GM12864 (cell line): ENCODE data around the gene USP9Y.

ENCODE experiments used
- DNase-seq: peaks from one replicate; pipeline ENCODE4 v3.0.0-alpha.2; 2011; ENCODE audit warnings: low read depth
- H3K4me3 ChIP-seq: 2 replicates; pipeline ENCODE4 v1.5.1; 2011; ENCODE audit warnings: mild to moderate bottlenecking, low read depth, low read length, control low read depth
- TF ChIP-seq, protein P1 (sequence below): IDR thresholded peaks from 2 replicates; pipeline ENCODE4 v1.5.1; 2011; ENCODE audit warnings: low read depth, mild to moderate bottlenecking, moderate library complexity, low read length, control low read depth, inconsistent platforms; ENCODE audit errors: missing control alignments

USP9Y gene

DNA sequence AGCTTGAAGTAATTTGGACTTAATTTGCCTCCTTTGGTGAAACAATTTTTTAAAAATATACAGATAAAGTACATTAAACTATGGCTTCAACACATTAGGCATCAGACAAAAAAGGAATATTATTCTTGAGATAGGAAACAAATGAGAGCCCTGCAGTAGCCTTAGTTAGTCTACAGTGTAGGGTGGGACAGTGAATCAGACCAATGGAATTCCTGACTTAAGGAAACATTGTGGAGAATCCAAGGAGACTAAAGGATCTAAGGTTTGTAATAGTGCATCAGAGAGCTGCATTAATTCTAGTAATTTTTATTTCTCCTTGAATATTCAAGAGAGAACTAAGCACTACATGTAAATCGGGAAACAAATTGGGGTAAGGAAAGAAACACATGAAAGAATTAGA is 125.8 kb downstream of the USP9Y start:
- DNase-seq, result no peak
- no peak overlapping the region for H3K4me3 ChIP-seq
- TF ChIP-seq, protein P1, sequence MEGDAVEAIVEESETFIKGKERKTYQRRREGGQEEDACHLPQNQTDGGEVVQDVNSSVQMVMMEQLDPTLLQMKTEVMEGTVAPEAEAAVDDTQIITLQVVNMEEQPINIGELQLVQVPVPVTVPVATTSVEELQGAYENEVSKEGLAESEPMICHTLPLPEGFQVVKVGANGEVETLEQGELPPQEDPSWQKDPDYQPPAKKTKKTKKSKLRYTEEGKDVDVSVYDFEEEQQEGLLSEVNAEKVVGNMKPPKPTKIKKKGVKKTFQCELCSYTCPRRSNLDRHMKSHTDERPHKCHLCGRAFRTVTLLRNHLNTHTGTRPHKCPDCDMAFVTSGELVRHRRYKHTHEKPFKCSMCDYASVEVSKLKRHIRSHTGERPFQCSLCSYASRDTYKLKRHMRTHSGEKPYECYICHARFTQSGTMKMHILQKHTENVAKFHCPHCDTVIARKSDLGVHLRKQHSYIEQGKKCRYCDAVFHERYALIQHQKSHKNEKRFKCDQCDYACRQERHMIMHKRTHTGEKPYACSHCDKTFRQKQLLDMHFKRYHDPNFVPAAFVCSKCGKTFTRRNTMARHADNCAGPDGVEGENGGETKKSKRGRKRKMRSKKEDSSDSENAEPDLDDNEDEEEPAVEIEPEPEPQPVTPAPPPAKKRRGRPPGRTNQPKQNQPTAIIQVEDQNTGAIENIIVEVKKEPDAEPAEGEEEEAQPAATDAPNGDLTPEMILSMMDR, result no peak

DNA sequence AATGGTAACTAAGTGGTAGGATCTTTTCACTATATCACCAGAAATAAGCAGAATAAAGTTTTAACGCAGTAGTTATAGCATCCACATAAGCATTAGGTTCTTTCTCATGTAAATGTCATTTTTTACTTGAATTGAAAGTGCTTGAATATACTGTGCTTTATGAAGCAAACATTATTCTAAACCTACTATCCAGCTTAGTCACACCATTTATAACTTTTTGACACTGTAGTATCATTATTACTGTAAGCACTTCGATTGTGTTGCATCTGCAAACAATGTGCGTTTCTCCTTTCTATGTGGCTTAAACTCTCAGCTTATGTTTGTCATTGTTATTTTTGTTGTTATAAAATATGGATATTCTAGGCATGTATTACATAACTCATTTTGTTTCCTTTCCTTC is 132.3 kb downstream of the USP9Y start:
- TF ChIP-seq, protein P1, result no peak
- no peak for DNase-seq

GRCh38 chrY:12837550-12837949 is 136.5 kb downstream of the USP9Y start:
- H3K4me3 ChIP-seq, result no peak overlapping the region
- TF ChIP-seq, protein P1, result no peak
- no peak for DNase-seq

More for the DNA sequence above, 132.3 kb downstream of the USP9Y start:
- no peak overlapping the region for H3K4me3 ChIP-seq

- TF ChIP-seq, protein P1, result no peak
- H3K4me3 ChIP-seq, result no peak overlapping the region
- no peak for DNase-seq
Observed at GRCh38 chrY:12841368-12841767, 140.3 kb downstream of the USP9Y start.

GRCh38 chrY:12846793-12847192 is 145.8 kb downstream of the USP9Y start:
- no peak for DNase-seq
- no peak overlapping the region for H3K4me3 ChIP-seq
- TF ChIP-seq, protein P1, result no peak

- DNase-seq, result no peak
- TF ChIP-seq, protein P1, result no peak
- no peak overlapping the region for H3K4me3 ChIP-seq
Observed at GRCh38 chrY:12855791-12856275, 154.8 kb downstream of the USP9Y start.

DNA sequence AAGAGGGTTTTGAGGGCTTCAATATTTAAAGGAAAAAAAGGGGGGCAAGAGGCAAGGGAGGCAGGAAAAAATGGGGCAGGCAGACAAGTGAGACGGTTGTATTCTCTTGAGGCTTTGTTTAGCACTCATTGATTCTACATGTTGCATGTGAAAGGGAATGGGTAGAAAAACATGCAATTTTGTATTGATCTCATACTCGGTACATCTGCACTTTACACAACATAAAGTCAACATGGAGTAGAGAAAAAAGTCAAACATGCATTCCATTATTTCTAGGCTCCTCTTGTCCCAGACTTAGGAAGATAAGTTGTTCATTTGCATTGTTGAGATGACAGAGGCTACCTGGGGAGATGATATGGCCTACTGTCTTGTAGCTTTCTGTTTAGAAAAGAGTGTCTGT is 166.9 kb downstream of the USP9Y start:
- TF ChIP-seq, protein P1, result no peak
- no peak overlapping the region for H3K4me3 ChIP-seq
- no peak for DNase-seq
